HG03280 (cell line): ENCODE results near the gene PUSL1.

ENCODE experiments used
- ATAC-seq: cut with Tn5 transposase; IDR thresholded peaks from one replicate; pipeline ENCODE4 v1.9.1; 2021; ENCODE audit warnings: mild to moderate bottlenecking, moderate library complexity; ENCODE audit not compliant: unreplicated experiment

Gene PUSL1

GRCh38 chr1:1324084-1324523, 15.7 kb downstream of the PUSL1 start:
- ATAC-seq = peak; percentile 37

- ATAC-seq = peak; percentile 81
These were observed 16.3 kb downstream of the PUSL1 start, which contains the start of the genes CPTP and INTS11 for GRCh38 chr1:1324524-1325287. Gene CPTP, plus strand, starts transcription at chr1:1324802. Its CDS starts 2,109 bp downstream, at chr1:1326911. Gene INTS11, minus strand, starts transcription at chr1:1324660. Its CDS starts 52 bp downstream, at chr1:1324608.

GRCh38 chr1:1325288-1326074, 17.1 kb downstream of the PUSL1 start:
- ATAC-seq = no peak

GRCh38 chr1:1326075-1326605, 17.7 kb downstream of the PUSL1 start:
- no peak for ATAC-seq

- ATAC-seq = no peak
These were observed 18.9 kb downstream of the PUSL1 start for GRCh38 chr1:1327291-1327690.

GRCh38 chr1:1328254-1328653, 19.9 kb downstream of the PUSL1 start:
- no peak for ATAC-seq

- no peak for ATAC-seq
These were observed 21.2 kb downstream of the PUSL1 start for GRCh38 chr1:1329304-1330210.

GRCh38 chr1:1330366-1331067, 22.1 kb downstream of the PUSL1 start:
- ATAC-seq = no peak

GRCh38 chr1:1331068-1331965, 22.9 kb downstream of the PUSL1 start, which contains the start of gene TAS1R3:
Gene TAS1R3, plus strand, starts transcription at chr1:1331280. Its CDS starts 66 bp downstream, at chr1:1331346.
- ATAC-seq = no peak

- ATAC-seq = no peak
These were observed 23.8 kb downstream of the PUSL1 start for GRCh38 chr1:1332031-1332755.

- no peak for ATAC-seq
These were observed 24.5 kb downstream of the PUSL1 start for GRCh38 chr1:1332774-1333480.

- ATAC-seq = no peak
These were observed 25.3 kb downstream of the PUSL1 start for GRCh38 chr1:1333551-1334241.

GRCh38 chr1:1334835-1335234, 26.4 kb downstream of the PUSL1 start:
- ATAC-seq = no peak

- no peak for ATAC-seq
These were observed 26.9 kb downstream of the PUSL1 start for GRCh38 chr1:1335283-1335682.

- ATAC-seq = no peak
These were observed 27.4 kb downstream of the PUSL1 start for GRCh38 chr1:1335792-1336248.

- no peak for ATAC-seq
These were observed 28.0 kb downstream of the PUSL1 start for GRCh38 chr1:1336446-1336845.
